HS-27A (cell line): ENCODE results near the gene CPNE7.
"Not testable (repeated sequence)": the region's sequence is repeated elsewhere in the genome, so short reads cannot be mapped to it uniquely, and the experiment has no call there.

Experiments used
- DNase-seq: peaks from one replicate; pipeline ENCODE4 v3.0.0-alpha.2; 2012; ENCODE audit warnings: low read depth, missing footprints

The CPNE7 gene

DNA sequence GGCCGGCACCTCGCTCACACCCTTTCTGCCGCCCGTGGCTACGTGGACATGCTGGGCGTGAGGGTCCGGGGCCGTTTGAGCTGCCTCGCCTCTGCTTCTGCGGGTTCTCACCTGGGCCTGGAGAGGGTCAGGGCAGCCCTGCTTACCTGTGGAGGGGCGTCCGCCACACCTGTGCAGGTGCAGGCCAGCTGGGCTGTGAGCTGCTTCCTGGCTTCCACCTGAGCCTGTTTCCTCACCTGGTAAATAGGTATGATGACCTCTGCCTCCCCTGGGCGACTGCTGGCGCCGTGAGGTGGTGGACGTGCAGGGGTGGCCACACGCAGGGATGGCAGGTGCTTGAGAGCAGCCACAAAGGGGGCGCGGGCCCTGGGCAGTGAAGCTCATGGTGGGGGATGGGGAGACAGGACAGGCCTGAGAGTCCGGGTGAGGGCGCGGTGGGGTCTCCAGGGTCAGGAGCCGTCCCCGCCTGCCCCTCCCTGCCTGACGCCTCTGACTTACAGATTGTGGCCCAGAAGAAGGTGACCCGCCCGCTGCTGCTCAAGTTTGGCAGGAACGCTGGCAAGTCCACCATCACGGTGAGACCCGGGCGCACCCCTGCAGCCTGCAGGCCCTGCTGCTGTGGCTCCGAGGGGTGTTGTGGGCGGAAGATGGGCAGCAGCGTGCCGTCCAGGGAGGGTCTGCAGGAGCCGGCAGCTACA, 7.8 kb downstream of the CPNE7 start:
- DNase-seq: no peak

DNA sequence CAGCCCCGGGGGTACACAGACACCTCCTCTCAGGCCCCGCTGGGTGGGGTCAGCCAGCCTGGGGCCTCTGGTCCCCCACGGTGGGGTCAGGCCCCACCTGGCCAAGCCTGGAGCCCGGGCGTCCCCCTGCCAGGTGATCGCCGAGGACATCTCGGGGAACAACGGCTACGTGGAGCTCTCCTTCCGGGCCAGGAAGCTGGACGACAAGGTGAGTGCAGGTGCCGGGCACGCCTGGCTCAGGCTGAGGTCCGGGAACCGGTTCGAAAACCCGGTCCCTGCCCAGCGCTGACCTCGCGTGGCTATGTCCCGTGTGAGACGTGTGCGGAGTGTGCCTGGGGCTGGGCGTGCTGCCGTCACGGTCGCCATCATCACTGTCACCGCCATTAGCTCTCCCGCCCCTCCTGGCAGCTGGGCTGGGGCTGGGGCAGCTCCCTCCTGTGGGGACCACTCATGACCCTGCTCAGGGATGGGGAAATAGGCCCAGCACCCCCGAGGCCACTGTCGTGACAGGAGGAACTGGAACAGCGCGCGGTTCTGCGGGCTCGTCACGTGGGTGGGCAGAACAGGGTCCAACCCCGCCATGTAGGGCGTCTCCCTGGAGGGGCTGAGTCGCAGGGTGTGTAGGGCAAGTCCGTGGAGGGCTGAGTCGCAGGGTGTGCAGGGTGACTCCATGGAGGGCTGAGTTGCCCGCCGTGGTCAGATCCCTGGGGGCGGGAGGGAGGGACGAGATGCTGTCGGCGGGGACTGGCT, 8.5 kb downstream of the CPNE7 start:
- DNase-seq: no peak

DNA sequence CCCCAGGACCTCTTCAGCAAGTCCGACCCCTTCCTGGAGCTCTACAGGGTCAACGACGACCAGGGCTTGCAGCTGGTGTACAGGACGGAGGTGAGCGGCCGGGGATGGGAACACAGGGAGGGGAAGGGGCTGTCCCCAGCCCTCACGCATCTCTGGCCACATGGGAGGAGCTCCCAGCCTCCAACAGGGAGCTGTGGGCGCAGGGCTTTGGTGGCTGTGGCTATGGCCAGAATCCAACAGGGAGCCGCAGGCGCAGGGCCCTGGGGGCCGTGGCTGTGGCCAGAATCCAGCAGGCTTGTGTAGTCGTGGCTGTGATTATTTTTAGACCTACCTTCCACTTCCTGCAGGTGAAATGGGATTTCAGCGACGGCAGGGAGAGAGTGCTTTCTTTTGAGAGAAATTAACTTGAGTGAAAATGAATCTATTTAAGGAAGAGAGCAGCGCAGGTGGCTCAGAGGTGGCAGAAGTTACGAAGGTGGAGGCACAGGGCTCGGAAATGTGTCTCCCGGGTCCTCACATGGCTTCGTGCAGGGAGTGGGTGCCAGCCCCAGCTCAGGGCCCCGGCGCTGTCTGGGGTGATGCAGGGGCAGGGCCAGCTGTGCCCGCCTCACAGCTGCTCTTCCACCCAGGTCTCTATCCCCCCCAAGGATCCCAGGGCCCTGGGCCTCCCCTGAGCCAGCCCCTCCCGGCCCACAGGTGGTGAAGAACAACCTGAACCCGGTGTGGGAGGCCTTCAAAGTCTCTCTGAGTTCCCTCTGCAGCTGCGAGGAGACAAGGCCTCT, 9.4 kb downstream of the CPNE7 start:
- DNase-seq: no peak

DNA sequence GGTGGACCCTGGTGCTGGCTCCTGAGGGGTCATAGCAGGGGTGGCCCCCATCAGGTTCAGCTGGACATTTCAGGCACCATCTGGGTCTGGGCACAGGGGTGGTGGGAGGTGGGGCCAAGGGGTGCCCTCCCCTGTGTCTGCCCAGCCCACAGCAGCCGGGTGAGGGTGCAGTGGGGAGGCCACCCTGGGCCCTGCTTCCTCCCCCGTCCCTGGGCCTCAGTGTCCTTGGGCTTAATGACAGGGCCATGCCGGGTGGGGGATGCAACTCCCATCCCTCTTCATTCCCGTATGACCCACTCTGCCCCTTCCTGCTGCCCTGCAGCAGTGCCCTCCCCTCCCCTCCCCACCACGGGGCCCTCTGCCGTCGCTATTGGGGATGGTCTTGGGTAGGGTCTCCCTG, 10.7 kb downstream of the CPNE7 start:
- no peak for DNase-seq

DNA sequence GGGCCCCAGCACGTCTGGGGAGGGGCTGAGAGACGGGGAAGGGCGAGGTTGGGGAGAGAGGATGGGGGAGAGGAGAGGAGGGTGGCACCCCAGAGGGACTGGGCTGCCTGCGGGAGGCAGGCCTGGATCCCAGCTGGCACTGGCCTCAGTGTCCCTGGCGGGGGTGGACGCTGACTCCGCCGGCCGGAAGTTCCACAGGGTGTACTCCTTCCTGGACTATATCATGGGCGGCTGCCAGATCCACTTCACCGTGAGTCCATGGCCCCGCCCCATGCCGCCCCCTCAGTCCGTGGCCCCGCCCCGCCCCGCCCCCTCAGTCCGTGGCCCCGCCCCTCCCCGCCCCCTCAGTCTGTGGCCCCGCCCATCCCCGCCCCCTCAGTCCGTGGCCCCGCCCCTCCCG, 11.3 kb downstream of the CPNE7 start:
- no peak for DNase-seq

DNA sequence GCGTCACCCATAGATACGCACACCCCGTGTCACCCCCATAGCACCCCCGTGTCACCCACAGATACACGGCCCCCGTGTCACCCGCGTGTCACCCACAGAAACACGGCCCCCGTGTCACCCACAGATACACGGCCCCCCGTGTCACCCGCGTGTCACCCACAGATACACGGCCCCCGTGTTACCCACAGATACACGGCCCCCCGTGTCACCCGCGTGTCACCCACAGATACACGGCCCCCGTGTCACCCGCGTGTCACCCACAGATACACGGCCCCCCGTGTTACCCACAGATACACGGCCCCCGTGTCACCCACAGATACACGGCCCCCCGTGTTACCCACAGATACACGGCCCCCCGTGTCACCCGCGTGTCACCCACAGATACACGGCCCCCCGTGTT, 12.1 kb downstream of the CPNE7 start:
- not testable (repeated sequence) for DNase-seq

DNA sequence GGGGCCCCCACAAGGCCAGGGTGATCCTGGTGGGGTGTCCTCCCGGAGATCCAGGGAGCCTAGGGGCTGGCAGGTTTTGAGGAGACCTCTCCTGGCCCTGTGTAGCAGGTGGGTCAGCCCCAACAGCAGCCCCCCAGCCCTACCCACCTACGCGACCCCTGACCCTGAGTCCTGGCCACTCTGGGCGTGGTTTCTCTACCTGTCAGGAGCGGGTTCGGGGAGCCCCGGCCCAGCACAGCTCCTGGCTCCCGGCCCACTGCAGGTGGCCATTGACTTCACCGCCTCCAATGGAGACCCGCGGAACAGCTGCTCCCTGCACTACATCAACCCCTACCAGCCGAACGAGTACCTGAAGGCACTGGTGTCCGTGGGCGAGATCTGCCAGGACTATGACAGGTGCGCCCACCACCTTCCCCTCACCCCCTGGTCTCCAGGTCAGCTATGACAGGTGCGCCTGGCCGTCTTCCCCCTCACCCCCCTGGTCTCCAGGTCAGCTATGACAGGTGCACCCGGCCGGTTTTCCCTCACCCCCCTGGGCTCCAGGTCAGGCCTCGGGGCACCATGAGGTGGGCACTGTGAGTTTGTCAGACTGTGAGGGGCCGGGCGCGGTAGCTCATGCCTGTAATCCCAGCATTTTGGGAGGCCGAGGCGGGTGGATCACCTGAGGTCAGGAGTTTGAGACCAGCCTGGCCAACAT, 13.0 kb downstream of the CPNE7 start:
- DNase-seq: no peak

DNA sequence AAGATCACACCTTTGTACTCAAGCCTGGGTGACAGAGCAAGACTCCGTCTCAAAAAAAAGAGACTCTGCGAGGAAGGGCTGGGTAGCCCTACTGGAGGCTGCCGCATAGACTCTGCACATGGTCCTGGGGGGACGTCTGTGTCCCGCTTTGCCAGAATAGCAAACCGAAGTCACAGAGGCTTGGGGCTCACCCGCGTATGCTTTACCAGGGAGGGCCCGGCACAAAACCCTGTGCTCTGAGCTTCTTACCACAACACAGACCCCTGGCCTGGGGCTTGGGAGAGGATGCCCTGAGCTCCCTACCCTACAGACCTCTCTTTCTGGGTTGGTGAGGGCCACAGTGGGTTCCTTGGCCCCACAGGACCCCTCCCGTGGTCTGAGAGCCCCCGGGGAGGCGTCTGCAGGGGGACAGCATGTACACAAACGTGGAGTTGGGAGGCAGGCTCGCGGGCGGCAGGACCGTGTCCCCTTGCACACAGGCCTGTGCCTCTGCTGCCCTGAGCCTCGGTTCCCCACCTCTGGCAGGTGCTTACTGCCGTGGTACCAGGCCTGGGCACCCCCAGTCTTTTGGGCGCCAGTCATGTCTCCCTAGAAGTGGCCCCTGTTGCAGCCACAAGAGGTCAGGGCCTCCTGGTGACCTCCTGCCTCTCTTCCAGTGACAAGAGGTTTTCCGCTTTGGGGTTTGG, 13.8 kb downstream of the CPNE7 start:
- no peak for DNase-seq

DNA sequence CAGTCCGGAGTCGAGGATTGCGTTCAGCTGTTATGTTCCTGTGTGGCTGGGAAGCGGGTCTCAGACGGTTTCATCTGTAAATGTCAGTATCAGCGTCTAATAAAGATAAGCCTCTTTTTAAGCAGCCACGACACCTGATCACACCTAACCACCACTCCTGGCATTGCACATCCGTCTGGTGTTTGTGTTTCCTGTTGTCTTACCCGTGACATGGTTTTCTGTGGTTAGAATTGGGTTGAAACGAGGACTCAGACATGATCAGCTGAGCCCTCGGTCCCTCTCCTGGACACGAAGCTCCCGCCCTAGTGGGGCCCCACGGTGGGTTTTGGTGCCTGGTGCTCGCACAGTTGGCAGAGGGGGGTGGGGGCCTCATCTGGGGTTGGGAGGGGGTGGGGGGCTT, 18.3 kb downstream of the CPNE7 start:
- no peak for DNase-seq

DNA sequence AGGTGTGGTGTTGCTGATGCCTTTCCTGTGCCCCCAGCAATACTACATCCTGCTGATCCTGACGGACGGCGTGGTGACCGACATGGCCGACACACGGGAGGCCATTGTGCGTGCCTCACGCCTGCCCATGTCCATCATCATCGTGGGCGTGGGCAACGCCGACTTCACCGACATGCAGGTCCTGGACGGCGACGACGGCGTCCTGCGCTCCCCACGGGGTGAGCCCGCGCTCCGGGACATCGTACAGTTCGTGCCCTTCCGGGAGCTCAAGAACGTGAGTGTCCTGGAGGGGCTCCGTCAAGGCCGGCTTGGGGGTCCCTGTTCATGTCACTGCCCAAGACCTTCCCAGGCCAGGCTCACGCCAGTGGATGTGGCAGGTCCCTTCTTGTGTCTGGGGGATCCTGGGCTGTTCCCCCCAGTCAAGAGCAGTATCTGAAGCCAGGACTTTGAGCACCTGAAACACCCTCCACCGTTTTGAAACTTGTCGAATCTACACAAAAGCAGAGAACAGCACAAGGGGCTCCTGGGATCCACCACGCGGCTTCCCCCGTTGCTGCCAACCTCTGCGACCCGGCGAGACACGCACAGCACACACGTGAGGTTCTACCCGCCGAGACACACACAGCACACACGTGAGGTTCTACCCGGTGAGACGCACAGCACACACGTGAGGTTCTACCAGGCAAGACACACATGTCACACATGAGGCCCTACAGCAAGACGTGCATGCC, 19.9 kb downstream of the CPNE7 start:
- no peak for DNase-seq

DNA sequence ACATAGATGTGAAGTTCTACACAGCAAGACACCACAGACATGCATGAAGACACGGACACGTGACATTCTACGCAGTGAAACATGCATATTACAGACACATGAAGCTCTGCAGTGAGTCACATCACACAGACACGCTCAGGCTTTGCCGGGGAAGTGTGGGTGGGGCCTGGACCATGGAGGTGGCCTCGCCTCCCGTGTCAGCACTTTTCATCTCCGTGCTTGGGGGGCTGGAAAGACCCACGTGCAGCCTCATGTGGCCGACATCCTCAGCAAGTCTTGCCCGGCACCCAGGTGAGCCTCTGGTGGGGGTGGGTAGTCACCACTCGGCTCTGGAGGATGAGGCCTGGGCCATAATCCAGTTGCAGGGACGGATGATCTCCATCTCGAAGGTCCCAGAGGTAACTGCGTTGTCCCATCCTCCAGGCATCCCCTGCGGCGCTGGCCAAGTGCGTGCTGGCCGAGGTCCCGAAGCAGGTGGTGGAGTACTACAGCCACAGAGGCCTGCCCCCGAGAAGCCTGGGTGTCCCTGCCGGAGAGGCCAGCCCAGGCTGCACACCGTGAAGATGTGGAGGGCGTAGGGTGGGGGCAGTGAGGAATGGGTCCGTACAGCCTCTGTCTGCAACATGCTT, 20.6 kb downstream of the CPNE7 start:
- DNase-seq: no peak

DNA sequence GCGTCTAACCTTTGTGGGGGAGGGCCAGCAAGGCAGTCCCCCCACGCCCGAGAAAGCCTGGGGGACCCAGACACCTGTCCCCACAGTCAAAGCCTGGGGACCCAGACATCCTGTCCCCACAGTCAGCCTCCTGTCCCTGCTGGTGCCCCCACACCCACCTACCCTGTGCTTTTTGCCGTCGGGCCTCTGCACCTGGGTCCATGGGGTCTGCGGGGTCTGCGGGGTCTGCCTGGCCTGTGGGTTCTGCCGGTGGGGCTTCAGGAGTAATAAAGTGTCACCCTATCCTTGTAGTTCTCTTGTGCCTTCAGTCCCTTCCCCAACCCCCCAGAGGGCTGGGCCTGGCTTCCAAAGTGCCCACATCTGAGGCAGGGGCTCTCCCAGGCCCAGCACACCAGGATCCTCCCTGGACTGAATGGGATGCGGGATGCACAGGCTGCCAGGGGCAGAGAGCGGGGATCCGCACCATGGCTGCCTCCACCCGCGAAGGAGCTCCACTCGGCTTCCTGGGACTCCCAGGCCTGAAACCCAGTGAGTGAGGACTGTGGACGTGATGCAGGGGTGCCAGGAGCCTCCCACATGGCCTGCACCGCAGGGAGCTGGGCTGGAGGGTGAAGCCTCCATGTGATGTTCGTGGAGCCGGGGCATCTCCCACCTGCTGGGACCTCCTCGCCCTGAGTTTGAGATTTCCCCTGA, 21.5 kb downstream of the CPNE7 start:
- no peak for DNase-seq

DNA sequence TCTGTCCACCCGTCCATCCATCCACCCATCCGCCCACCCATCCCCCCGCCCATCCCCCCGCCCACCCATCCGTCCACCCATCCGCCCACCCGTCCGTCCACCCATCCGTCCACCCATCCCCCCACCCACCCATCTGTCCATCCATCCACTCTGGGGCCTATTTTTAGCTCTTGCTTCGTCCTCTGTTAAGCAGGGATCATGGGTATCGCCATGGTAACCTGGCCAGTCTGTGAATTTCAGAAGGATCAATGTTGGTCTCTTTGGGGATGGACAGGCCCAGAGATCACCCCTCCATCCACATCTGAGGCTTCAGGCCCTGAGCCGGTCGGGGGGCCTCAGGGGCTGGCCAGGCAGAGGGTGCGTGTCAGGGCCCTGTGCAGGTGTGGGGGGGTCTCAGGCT, 22.6 kb downstream of the CPNE7 start:
- no peak for DNase-seq

DNA sequence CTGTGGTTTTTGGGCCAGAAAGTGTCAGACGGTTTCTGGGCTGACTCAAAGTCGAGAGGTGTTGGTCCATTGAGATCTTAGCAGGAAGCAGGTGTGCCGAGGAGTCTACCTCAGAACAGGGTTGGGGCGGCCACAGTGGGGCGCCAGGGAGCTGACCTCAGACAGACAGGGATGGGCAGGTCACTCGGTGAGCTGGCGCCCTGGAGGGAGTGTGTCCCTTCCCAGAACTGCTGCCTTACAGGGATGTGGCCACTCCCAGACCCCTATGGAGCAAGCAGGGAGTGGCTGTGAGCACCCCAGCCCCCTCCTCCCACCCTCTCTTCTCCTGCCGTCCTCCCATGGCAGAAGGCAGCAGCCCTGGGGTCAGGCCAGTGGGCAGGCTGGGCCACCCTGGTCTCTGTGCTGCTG, 23.9 kb downstream of the CPNE7 start:
- no peak for DNase-seq

DNA sequence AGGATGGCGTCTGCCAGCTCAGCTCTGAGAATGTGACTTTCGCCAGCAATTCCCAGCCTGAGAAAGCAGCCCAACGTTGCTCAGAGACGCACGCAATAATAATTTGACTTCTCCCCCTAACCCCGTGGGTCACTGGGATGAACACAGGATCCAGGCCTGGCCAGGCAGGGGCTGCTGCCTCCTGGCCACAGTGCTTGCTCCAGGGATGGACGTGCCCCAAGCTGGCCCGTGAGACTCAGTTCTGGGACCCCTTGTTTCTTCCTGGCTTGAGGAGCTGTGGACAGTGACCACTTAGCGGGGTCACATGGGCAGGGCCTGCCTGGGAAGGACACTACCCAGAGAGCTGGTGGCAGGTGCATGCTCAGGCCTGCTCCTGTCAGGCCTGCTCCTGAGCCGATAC, 24.3 kb downstream of the CPNE7 start:
- DNase-seq: no peak

DNA sequence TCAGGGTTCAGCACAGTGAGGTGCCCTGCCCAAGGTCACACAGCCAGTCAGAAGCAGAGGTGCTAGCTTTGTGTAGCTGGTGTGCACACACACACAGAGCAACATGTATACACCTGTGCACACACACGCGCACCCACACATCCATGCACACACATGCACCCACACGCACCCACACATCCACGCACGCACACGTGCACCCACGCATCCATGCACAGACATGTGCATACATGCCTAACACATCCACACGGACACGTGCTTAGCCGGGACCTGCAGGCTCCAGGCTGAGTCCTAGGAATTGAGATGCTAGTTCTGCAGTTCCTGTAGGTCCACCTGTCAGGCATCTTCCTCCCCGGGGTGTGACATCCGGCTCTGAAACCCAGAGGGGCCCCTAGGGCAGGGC, 24.9 kb downstream of the CPNE7 start:
- DNase-seq: no peak

DNA sequence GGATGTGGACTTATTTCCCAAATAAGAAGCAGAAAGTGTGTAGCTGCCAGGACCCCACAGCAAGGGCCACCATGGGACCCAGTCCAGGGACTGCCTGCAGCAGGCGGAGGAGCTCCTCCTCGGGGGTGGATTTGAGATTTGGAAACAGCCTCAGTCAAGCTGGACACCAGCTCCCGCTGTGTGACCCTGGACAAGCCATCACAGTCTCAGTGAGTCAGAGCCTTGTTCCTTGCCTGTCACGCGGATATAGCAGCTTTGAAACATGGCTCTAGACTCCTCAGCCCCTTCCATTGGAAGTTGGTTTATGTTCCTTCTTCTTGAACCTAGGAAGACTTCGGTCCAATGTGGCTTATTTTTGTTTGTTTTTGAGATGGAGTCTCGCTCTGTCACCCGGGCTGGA, 25.4 kb downstream of the CPNE7 start:
- no peak for DNase-seq

DNA sequence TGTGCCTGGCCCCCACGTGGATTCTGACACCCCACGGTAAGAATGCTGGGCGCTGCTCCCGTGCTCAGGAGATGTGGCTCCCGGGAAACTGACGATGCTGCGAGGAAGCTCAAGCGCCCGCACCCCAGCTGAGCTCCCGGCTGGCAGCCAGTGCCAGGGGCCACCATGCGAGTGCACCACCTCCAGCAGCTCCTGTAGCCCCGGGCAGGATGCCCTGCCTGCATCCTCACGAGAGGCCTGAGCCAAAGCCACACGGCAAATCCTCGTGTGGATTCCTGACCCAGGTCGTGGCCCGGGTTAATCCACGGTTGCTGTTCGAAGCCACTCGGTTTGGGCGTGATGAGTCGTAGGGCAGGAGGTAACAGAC, 26.3 kb downstream of the CPNE7 start:
- no peak for DNase-seq

DNA sequence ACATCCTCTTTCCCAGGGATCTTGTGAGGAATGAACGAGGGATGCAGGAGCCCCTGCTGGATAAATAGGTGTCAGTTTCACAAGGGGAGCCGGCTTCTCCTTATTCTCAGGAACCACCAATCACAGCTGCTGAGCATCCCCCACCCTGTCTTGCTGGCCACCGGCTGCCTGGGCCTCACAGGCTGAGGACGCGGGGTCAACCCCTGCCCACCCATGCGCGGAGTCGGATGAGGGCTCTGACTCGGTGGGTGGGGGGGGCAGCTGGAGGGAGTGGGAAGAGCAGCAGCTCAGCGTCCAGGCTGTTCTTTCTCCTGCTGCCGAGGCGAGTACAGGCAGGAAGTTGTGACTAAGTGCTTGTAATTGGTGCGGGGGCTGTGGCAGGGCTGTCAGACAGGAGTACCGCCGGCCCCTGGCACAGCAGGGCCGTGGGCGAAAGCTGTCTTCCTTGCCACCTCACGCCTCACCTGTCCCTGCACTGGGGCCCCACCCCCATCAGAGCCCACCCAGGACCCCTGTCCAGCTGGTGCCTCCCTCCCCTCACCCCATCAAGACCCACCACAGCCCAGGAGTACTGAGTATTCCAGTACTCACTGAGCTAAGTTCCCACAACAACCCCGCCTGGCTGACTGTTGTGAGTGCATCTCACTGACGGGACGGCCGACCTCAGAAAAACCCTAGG, 26.9 kb downstream of the CPNE7 start:
- DNase-seq: peak; percentile 46
